ENCODE measurements around the gene CLRN3.
A peak's percentile ranks its signal among the peaks of the same experiment; 100 is the strongest.

The CLRN3 gene

DNA sequence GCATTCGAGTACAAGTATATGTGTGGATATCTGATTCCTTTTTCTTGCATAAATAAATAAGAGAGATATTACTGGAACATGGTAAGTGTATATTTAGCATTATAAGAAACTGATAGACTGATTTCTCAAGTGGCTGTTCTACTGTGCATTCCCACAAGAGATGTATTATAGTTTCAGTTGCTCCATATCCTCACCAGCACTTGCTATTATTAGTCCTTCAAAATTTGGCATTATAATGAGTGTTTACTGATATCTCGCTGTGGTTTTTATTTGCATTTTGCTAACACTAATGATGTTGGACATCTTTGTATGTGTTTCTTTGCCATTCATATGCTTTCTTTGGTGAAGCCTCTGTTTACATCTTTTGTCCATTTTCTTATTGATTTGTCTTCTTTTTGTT is 4.4 kb upstream of the CLRN3 start:
- no peak for DNase-seq

DNA sequence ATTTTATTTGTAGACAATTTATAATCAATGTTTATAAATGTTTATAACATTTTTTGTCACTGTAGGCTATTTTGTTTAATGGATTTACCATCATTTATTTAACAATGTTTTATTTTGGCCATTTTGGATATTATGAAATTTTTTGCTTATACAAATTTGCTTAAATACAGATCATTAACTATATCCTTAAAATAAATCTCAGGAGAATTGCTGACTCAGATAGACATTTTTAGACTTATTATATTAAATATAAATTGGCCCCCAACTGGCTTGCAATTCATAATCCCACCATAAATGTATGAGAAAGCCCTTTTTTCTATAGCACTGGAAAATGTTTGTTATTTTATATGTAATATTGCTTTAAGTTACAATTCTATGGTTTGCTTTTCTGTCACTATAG is 3.8 kb upstream of the CLRN3 start:
- no peak for DNase-seq

DNA sequence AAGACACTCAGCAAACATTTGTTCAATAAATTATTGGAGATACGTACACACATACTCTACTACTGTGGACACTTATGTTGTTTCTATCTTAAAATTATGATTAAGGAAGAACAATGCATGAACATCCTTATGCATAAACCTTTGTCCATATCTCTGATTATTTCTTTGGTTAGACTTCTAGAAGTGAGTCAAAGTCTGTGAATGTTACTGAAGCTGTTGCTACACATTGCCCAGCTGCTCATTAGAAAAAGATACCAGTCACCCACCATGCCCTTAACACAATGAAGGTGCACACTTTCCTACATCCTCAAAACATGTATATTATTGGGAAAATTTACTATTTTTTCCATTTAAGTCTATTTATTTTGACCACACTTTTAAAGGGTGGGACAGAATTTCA is 1.4 kb upstream of the CLRN3 start:
- DNase-seq, result no peak

DNA sequence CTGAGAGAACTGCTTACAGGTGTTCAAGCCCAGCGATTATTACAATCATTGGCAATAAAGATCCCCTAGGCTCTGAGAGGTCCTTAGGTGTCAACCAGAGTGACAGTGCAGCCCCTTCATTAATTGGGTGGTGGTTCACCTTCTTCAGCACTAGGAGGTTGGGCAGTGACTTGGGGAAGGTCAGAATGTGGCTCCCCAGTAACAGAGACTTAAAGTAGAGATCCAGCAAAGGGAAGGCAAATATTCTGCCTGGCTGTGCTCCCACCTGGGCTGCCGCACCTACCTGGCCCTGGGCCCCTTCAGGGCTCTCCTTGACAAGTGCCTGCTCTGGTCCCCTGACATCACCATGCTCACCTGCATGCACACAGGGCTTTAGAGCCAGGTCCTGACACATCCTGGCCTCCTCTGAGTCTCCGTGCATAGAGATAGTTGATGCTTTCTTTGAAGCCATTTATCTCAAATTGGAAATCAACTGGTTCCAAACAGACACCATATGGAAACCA is 1.9 kb downstream of the CLRN3 start:
- no peak for DNase-seq

DNA sequence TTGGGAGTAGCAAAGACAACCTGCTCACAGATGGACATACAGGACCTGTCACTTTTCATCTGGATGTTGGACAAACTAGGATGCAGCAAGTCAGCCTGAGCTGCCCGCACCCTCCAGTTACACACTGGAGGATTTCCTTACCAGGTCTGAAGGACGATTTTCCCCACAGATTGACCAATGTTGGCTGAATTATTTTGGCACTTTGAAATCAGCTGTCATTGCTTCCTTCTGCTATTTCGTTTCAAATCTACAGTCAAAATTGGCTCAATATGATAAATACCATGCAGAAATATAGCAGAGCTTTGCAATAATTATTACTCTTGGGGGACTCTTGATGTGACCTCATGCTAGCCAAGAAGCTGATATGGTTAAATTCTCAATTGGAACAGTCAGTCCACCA is 2.5 kb downstream of the CLRN3 start:
- DNase-seq, result no peak

DNA sequence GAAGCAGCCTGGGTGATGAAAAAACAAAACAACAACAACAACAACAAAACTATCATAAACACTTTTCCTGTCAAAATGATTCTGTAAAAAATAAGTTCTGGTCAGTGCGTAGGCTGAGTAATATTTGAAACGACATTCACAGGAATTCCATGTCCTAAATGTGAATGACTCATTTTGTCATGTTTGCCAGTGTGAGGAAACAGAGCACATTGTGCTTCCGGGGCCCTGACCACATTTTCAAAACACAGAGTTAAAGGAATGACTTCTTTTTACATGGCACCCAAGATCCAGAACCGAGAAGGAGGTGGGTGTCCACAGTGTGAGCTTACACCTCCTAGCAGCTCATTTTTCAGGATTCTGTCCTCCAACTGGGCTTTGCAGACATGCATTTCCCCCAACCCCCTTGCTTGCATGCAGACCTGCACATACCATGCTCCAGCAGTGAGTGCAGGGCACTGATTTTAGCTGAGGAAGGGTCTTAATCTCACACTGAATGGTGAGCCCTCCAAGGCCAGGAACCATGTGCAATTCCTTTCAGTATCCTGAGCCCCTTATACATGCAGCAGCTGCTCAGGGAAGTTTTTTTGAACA is 3.0 kb downstream of the CLRN3 start:
- no peak for DNase-seq

DNA sequence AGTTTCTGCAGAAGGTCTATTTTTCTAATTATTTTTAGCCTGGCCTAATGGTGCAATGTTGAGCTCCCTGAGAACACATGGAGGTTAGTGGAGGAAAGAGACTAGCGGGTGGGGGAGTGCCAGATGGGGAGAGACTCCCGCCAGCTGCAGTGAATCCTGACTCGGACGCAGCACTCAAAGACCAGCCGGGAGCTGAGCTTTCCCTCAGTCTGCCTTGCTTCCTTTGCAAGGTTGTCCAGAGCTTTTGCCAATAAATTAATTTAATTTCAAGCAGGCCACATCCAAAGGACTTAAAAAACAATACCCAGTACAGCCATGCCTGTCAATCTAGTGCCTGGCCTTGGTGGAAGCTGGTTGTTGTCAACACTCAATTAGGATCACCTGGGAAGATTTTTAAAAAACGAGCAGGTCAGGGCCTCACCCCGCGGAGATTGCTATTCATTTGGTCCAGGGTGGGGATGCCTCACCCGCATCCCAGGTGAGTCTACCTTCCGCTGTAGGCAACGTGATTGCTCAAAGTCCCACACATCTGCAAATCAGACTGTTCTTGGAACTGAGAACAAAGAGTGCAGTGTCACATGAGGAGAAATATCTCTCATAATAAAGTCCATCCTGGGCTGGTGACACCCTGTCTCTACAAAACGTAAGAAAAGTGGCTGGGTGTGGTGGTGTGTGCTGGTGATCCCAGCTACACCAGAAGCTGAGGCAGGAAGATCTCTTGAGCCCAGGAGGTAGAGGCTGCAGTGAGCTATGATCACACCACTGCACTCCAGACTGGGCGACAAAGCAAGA is 4.0 kb downstream of the CLRN3 start:
- no peak for DNase-seq

DNA sequence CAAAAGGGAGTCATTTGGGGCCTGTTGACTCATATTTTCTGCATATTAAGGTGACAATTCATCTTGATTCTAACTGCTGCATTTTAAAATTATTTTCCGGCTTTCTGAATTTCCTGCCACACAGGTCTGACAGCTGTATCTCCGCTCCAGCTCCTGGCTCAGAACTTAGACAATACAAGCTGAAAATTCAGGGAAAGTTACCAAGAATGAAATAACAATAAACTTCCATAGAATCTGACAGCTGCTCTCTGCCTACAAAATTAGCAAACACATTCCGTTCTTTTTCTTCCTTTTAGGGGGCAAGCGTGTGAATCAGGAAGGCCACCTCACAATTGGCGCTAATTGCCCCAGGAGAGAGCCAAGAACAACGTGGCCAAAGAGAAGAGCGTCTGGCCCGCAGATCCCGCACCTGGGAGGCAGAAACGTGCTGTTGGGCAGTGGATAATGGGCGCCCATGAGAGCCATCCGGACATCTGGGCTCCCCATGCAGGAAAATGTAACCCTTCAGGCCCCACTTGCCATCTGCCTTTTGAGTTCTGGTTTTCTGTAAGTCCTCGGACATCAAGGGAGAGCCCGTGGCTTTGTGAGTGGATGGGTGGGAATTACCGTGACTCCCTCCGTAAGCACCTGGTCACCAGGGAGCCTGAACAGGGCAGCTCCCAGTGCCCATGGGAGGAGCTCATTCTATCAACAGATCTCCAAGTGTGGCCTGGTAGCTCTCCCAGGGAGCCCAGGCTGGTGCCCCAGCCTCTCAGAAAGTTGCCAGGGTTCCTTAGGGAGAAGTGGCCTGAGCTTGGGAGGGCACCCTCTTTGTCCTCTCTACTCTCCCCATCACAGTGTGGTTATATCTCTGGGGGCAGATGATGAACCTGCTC is 5.0 kb downstream of the CLRN3 start:
- DNase-seq, result no peak

DNA sequence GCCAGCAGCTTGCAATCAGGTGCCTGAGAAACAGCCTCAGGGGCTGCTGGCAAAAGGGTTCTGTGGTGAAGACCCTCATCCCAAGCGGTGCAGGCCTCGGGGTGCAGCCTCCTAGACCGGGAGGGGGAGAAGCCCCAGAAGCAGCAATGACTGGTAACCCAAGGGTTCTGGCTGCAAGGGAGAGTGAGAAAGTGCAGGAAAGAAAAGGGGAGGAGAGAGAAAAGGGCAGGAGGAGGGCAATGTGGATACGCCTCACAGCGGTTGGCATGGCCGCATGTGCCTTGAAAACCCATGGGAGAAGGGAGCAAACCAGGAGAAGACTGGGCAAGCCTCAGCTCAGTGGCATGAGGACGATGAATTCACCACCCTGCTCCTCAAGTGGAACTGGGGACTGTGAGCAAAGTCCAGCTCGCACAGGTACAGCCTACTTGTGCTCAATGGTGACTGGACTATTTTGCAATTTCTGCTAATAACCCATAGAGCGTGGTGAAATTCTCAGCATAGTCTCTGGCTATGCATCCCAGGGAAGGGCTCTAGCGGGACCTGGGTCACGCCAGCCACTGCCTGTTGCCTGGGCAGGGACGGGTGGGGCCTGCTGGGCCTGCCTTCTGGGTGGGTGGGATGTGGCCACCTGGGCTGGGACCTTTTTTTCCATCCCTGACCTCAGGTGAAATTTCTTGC is 6.2 kb downstream of the CLRN3 start:
- DNase-seq, result no peak

DNA sequence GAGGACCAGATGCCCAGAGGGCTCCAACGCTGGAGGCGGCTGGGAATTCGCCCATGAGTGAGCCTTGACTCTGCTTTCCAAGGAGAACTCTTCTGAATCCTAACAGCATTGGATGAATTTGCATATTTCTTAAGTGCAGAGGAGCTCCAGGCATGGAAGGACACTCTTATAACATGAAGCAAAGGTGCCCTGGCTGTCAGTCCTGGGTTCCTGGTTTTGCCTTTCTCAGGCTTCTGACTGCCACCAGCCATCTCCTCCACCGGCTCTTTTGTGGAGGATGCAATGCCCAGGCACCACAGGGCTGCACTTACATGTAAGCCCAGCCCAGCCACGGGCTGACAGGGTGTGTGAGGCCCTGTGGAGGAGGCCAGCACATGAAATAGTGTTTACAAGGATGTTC is 8.2 kb downstream of the CLRN3 start:
- no peak for DNase-seq

DNA sequence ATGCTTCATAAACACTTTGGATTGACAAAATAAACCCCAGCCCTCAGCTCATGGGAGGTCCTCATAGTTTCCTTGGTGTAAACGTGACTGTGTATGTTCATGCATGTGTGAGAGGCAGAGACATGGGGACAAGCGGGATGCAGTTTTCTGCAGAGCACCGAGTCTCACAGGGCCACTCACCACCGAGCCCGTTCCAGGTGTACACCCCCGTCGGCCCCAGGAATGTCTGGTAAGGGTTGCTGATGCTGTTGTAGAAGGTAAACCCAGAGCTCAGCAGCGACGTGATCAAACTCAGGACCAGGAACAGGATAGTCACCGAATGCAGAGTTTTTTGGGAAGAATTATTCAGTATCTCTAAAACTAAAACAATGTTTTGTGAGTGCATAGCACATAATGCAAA is 9.2 kb downstream of the CLRN3 start:
- DNase-seq, result no peak

DNA sequence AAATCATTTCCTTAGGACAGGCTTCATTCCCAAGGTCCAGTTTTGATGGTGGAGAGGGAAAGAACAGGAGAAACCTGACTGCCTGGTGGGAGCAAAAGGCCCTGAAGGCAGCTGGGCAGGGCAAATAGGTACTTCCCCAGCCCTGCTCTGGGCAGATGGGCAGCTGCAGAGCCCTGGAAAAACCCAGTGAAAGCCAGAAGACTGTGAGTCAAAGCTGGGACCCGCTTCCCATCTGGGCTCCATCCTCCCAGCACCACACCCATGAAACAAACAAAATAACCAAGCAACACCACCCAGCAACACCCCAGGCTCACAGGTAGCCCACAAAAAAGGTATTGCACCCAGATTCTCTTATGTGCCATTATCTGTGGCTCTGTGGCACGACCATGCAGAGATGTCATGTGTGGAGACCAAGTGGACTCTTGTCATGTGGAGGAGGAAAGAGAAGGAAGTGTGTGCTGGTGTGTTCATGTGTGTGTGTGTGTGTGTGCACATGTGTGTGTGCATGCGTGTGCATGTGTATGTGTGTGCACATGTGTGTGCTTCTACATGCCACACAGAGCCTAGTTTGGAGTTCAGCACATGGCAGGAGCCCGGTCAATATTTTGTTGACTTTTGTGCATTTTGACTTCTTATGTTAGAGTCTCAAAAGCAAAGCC is 9.8 kb downstream of the CLRN3 start:
- DNase-seq, result no peak

DNA sequence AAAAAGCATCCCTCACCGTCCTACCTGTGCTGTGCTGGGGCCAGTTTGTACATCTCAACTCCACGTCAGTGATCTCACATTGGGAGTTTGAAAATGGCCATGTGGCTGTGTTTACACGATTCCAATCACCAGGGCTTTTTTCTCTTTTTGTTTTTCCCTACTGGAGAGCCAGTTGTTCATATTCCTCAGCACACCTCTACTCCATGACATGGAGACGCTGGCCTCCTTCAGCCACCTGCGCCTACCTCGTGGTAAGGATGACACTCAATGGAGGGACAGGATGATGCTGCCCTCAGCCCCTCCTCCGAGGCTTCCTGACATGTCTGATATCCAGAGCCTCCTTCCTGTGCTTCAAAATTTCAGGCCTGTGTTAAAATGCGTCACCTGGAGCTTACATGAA is 10.3 kb downstream of the CLRN3 start:
- DNase-seq, result no peak

DNA sequence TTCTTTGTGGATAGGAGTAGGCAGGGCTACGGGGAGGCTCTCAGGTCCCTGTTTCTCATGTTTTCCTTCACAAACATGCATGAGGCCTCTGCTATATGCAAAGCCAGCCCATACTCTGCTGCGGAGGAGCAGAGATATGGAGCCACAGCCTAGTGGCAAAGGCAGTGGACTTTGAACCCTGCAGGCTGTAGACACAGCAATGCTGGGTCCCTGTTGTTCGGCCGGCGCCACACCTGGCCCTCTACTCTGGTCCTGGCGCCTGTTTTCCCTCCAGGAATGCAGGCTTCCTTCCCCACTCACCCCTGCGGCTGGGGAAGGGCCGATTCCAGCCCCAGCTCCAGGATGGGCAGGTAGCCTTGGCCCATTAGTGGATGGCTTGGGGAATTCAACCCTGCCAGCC is 11.5 kb downstream of the CLRN3 start:
- no peak for DNase-seq

DNA sequence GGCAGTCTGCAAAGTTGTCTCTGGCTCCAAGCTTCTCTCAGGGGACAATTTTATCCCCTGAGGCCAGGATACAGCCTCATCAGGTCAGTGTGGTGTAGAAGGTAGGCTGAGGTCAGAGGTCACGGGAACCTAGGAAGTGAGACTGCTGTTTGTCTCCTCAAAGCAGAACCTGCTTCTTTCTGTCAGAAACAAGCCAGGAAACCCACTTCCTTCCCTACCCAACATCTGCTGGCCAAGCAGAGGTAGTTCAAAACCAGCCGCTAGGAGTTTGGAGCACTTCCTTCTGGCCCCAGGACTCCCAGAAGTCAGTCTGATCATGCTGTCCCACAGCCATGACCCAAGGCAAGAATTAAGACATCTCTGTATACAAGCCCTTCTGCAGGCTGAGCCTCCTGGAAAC is 12.2 kb downstream of the CLRN3 start:
- peak in 1 of 5 experiments; percentile 31 for DNase-seq

DNA sequence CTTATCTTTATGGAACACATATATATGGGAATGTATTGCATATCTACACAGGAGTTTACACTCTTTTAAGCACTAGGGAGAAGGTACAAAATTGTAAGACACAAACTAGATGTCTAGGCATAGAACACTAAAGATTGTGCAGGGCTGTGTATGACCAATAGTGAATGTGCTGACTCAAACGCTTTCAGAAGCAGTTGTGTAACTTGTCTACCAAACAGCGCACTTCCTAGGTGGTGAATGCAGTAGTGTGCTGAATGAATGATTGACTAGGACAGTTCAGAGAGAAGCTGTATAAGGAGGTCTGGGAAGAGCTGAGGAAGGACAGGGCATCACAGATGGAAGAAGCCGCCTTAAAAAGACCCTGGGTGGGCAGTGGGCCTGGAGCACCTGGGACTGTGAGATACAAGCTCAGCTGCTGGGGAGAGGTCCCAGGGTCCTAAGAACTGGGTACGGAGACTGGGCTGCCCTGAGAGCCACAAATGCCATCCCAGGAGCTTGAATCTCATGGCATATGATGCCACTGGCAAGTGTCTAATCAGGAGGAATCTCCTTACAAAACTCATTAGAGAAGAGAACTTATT is 14.2 kb downstream of the CLRN3 start:
- peak in 1 of 5 experiments; percentile 7 for DNase-seq

DNA sequence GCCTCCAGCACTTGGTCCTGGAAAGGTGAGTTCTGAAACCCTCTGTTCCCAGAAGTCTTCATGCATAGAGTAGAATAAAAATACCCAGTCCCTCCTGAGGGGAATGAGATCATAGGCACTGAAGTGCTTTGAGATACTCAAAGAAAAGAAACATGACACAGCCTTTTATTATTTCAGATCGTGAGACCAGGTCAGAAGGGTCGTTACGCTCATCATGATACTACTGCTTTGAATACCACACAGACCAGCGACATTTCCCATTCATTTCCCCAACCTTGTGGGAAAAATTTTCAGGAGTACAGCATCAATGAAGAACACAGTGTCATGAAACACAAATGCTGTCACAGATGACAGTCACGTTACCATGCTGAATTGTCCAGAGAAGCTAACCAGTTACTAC is 15.0 kb downstream of the CLRN3 start:
- DNase-seq, result no peak

DNA sequence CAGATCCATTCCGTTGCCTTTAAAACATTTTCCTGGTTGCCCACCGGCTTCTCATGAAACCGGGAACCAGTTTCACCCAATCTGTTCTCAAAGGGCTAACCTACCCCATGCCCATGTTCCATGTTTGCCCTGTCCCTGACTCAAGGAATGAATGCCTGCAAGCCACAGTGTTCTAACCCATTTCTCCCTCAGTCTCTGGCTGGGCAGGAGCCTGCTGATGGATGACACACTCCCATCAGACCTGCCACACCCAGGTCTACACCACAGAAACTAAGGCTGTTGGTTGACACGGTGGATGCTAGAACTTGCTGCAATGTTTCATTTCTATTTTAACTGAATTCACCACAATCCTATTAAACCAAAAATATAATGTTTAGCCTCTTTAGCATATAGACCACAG is 15.6 kb downstream of the CLRN3 start:
- DNase-seq, result no peak

DNA sequence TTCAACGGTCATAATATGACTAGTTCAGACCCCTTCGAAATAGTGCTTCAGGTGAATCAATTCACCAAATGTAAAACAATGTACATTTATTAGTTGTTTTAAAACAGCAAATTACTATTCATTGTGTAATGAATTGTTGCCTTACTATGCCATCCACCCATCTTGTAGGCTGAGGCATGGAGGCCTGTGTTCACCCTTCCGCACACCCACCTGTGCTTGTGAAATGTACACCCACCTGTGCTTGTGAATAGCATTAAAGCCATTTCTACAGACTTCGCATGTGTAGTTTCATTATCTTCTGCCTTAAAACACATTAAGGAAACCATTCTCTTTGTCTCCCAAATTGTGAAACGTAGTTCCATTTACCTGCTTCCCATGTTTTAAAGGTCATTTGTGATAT is 16.8 kb downstream of the CLRN3 start:
- no peak for DNase-seq

DNA sequence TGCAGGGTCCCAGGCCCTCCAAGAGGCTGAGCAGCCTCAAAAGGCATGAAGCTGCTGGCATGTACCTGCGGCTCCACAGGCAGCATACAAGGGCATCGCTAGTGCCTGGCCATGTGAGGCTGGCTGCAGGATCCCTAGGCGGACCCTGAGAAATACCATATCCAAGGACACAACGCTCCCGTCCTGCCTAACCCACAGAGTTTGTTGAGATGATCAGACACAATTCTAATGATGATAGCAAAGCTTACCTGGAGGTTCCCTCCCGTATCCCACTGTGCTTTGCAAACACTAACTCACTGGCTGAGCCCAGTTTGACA is 17.3 kb downstream of the CLRN3 start:
- no peak for DNase-seq

DNA sequence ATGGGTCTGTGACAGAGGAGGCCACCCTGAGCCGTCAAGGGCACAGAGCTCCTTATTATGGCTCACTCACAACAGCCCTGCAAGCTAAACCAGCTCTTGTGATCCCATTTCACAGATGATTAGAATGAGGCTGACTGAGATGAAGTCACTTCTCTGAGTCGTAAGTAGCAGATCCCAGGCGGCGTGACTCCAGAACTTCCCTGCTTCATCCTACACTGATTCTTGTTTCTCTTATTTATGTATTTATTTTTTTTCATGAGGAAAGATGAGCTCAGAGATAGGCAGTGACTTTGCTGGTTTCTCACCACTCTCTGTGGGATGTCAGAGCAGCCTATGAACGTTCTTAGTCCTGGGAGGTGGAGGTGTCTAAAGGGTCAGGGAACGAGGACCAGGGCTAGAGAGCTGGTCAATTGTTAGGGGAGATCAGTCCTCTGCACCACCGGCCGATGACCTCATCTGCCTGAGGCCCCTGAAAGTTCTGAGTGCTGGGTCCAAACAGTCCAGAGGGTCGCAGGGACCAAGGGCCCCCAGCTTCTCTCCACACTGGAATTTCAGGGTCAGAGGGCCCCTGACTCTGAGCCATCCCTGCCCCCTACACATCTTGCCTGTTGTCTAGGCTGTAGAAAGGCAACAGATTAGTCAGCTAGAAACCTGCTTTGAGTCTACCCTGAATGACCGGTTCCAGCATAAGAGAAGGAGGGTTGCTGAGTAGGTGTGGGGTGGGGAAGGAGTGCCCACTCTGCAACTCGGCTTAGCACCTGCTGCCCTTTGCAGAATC is 17.9 kb downstream of the CLRN3 start:
- no peak for DNase-seq

Data from T-helper 2 cell (primary cell).